Stimulated activated CD4-positive, alpha-beta T cell treated with anti-CD3 and anti-CD28 coated beads, Interleukin-15, amount 100 ng/mL, for 48 hours (primary cell): ENCODE measurements around the gene PXMP4.

Experiments used
- DNase-seq, 2 donors: peaks; one replicate each; pipeline ENCODE4 v3.0.0-alpha.2; 2020; ENCODE audit warnings: low read depth in 2 of 2

Gene PXMP4

DNA sequence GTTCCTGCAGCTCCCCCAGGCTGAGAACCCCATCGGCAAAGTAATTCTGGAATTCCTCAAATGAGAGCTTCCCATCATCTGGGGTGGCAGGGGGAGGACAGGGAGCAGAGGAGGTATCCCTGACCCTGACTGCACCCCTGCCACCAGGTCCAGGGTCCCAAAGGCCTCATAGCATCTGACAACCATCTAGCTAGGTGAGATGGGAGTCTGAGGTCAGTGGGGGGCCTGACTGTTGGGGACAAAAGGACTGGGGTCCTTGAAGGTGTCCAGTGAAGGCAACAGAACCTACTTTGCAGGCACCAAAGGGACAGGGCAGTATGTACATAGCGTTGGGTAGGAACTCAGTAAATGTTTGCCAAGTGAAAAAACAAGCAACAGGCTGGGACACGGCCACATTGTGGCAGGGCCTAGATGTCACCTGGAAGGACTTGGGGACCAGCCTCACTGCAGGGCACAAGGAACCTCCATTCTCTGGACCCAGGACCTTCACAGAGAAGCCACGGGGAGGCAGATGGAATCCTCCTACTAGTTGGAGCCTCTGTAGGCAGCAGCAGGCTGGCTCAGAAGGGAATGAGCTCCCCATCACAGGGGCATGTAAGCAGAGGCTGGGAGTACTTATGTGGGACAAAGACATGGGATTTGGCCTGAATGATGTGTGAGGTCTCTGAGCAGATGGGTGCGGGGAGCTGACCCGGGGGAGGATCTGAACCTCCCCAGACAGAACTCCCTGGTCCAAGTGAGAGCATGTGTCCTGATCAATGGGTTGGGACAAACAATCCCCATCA, 49.2 kb downstream of the PXMP4 start:
- DNase-seq: no peak

DNA sequence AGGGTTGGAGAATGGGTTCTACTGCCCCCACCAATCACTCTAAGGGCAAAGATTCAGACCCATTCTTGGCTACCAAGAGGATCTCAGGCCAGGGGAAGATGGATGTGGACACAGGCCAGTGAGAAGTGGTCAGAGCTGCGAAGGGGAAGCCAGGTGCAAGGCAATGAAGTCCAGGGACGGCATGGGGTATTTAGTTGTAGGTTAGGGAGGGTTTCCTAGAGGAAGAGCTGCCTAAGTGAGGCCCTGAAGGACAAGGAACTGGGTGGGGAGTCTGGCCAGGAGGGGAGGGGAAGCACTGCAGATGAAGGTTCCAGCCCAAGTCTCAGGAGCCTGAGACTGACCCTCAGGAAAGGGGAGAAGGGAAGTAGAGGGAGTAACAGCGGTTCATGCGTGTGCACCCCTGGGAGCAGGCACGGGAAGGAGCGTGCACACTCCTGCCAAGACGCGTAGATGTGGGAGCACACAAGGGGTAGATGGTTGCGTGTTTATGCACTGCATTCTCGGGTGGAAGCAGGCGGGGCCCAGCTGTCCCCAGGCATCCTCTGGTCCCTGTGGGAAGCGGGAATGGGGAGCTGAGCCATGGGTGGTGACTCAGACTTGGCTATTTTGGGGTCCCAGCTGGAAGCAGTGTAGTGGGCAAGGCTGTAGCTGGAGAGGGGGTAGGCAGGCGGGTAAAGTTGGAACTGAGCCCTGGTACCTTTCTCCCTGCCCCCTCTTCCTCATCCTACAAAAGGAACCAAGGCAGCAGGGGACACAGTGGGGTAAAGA, 50.1 kb downstream of the PXMP4 start:
- no peak for DNase-seq

DNA sequence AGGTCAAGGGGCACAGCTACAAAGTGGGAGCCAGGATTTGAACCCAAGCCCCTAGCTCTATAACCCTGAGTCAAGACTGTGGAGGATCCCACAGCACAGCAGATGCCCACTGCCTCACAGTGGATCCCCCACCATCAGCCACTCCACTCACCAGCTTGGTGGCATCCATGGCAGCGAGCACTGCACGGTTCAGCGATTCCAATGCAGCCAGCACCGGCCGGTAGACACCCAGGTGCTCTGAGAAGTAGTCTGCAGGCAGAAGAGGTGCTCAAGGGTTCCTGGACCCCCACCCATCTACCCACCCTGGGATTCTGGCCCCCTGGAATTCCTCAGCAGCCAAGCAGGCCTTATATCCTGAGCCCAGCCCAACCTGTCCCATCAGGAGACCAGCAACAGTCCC, 50.9 kb downstream of the PXMP4 start:
- no peak for DNase-seq

DNA sequence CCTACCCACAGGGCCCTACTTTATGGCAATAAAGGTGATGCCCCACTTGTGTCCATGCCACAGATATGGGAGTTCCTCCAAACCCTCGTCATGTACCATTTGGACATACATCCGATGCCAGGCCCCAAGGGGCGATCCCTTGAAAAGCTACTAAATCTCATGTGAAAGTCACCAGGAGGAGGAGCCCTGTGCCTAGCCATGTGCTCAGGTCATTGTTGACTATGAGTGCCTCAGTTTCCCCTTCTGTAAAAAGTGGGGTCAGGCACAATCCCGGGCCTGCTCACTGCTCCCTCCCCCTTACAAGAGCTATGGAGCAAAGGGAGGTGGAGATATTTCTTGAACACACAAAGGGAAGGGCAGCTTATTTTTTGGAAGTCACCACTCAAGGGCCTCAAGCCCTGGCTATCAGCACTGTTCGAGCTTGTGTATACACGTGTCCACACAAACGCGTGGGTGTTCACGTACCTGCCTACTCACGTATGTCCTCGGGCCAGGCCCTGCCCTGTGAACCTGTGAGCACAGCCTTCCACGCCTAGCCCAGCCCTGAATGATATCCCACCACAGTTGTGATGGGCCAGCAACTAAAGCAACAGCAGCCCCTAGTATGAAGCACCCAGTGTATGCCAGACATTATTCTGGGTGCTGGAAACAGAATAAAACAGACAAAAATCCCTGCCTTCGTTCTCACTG, 51.5 kb downstream of the PXMP4 start:
- DNase-seq: no peak

DNA sequence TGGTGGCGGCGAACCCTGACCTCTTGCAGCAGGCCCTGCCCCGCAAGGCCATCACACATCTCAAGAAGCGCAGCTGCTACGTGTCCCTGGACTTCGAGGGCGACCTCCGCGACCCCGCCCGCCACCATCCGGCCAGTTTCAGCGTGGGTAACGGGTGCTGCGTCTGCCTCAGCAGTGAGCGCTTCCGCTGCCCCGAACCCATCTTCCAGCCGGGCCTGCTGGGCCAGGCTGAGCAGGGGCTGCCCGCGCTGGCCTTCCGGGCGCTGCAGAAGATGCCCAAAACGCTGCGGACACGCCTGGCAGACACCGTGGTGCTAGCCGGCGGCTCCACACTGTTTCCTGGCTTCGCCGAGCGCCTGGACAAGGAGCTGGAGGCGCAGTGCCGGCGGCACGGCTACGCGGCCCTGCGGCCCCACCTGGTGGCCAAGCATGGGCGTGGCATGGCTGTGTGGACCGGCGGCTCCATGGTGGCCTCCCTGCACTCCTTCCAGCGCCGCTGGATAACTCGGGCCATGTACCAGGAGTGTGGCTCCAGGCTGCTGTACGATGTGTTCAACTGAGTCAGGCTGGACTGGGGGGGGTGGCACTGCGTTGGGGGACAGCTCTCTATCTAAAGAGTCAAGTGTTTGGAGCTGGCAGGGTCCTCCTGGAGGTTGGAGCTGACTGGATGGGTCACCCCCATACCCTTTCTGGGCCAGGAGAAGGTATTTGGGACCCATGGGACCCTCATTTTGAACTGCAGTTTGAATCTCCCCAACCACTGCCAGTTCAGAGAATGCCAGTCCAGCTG, 52.2 kb downstream of the PXMP4 start:
- DNase-seq: peak; percentile 55 to 78

DNA sequence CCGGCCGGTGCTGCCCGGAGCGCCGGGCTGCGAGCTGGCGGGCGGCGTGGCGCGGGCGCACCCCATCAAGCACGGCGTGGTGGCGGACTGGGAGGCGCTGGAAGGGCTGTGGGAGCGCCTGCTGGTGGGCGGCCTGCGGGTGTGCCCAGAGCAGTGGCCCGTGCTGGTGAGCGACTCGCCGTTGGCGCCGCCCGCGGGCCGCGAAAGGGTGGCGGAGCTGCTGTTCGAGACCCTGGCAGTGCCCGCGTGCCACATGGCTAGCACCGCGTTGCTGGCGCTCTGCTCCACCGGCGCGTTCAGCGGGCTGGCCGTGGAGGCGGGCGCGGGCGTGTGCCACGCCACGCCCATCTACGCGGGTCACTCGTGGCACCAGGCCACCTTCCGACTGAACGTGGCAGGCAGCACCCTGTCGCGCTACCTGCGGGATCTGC, 52.9 kb downstream of the PXMP4 start:
- no peak for DNase-seq

DNA sequence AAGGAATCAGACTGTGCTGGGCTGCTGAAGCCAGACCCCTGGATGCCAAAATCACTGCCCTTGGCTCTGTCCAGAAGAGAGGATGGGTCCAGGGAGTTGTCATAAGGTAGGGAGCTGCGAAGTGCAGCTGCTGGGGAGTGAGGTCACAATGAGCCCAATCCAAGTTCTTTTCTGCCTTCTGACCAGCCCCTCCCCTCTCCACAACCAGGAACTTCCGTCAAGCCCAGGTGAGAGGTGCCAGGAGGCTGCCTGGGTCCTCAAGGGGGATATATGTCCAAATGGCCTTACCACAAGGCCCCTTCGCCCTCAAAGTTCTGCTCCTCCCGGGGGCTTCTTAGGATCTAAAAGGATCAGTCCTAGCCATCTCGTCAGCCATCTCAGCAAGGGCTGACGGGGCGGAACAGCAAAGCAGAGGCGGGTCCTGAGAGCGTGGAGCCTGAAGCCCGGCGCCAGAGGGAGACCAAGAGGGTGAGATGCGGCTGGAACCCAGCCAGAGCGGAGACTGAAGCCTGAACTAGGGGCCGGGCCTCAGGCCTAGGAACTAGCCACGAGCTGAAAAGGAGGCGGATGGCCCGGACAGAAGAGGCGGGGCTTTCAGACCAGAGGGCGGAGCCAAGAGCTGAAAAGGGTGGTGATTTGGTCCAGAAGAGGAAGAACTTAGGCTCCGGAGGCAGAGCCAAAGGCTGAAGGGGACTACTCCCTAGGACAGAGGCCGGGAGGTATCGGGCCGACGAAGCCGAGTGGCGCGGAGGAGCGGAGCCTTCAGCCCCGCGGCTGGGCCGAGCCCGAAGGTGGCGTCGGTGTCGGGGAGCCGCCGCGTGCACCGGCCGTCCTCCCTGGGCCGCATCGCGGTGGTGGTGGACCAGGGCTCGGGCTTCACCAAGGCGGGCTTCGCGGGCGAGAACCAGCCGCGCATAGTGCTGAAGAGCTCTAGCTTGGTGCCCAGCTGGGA, 53.5 kb downstream of the PXMP4 start, which contains the start of gene ACTL10:
ACTL10 (plus strand) TSS at position 651 of the 952 bp plus-strand sequence. CDS start 555 bp downstream, outside the sequence.
- DNase-seq: peak; percentile 77 to 85

DNA sequence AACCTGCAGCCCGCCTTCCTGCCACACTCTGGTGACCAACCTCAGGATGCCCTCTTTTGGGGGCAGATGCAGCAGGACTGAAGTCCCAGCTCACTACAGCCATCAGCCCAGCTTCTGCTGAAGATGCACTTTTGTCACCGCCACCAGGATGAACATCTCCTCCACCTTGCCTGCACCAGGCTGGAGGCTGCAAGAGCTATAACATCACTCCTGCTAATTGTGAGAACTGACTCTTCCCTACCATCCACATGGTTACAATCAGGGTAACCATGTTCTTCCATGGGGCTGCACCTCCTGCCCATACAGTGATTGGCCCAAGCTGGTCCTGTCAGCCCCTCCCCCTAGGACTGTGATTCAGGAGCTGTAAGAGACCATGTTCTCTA, 55.4 kb downstream of the PXMP4 start:
- DNase-seq: no peak

DNA sequence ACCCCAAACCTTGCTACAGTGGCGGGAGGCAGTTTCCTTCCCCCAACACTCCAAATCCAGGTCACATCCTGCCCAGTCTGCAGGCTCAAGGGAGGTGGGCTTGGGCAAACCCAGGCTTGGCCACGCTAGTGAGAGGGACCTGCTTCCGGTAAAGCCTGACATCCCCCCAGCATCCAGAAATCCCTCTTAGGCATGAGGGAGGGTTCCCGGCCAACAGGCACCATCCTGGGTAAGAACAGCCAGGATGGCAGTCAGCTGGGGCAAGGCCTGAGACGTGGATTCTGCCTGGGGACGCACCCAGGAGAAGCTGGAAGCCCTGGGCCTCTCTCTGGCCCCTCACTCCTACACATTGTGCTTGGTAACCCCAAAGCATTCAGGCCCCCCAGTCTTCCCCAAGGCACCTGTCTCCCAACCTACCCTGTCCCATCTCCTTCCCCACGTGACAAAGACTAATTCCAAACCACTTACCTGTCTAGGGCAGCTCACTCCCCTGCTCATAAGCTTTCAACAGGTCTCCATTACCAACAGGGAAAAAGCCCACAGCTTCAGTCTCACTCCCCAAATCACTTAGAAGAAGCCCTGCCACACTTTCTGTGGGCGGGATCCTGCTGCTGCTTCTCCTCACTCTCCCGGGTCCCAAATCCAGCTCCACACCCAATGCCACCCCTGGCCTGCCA, 55.9 kb downstream of the PXMP4 start:
- DNase-seq: no peak

DNA sequence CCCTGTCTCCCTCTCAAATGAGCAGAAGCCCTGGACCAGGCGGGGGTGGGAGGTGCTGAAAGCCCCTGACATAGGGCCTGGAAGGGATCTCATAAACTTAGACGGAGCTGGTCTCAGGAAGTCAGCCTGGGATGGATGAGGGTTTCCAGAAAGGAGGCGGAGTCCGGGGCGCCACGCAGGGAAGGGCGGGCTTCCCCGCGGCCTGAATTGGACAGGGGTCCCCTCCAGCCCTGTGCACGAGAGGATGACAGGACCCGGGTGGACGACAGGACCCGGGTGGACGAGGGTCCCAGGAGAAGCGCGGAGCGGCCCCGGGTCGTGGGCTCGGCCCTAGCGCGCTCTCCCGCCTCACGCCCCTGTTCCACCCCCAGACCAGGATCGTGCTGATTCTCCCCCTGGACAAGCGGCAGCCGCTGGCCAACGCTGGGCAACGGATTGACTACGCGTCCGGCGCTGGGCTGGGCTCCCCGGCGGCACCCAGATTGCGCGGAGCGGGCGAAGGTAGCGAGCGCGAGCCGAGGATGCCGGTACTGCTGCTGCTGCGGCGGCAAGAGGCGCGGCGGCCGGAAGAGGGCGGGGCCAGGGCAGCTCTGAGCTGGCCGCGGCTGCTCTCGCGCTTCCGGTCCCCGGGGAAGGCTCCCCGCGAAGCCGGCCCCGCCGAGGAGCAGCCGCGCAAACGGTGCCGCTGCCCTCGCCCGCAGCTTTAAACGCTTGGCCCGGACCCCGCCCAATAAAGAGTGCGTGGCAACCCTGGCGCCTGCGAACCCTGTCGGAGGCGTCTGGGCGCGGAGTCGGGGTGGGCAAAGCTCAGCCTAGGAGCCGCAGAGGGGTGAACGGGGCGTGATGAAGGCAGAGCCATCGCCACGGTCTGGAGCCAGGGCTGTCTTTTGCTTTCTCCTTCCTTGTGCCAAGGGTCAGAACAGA, 56.7 kb downstream of the PXMP4 start:
- DNase-seq: peak; percentile 68 to 84

DNA sequence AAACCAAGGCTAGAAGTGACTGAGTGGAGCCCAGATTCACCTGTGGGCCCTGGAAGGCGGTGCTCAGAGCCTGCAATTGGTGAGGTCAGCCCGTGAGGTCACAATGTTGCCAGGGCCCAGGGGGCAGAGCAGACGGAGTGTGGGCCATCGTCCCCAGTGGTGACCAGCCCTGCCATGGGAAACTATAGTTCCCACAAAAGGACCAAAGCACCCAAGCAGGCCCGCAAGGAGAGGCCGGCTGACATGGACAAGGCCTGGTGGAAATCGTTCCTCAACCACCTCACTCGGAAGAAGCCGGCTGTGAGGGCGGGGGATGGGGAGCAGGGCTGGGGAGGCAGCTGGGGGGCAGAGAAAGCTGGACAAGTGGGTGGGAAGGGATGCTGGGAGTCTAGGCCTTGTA, 57.9 kb downstream of the PXMP4 start, which contains the start of gene C20orf144:
C20orf144 (plus strand) TSS at position 156 of the 400 bp plus-strand sequence; CDS start at position 175, 19 bp downstream.
- no peak for DNase-seq

DNA sequence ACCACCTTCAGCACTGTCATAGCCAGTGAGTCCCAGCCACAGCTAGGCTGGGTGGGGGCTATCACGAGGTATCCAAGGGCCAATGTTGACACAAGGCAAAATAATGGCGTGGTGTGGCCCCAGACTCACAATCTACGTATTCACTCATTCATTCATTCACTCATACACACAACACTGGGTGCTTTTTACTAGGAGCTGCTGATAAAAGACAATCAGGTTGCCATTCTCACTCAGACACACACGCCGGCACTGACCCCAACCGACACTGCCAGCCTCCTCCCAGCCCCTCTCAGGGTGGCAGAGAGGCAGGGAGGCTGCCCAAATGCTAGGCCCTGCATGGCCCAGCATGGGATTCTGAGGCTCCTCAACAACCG, 59.4 kb downstream of the PXMP4 start:
- DNase-seq: no peak

DNA sequence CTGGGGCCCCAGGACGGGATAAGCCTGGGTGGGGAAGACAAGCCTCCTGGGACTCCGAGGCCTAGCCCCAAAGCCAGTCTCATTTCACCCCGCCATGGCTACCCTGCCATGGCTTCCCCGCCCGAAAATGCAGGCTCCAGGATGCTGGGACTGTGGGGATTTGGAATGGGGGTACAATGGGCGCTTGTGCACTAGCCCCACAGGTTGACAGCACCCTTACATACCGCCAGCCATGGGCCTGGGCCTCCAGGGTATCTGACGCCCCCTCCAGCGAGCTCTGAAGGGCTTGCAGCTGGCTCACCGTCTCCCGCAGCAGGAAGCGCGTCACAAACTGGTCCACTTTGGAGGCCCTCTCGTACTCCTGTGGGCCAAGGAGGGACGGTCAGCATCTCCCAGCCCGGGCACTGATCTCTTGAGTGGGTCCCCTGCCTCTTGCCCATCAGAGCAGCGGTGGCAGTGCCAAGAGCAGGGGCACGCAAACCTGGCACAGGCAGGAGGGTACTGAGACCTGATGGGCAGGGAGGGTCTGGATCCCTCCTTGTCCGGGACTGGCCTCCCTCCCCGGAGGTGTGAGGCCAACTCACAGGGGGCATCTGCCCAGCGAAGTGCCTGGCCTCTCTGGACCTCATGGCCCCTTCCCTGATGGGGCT, 60.0 kb downstream of the PXMP4 start:
- no peak for DNase-seq

DNA sequence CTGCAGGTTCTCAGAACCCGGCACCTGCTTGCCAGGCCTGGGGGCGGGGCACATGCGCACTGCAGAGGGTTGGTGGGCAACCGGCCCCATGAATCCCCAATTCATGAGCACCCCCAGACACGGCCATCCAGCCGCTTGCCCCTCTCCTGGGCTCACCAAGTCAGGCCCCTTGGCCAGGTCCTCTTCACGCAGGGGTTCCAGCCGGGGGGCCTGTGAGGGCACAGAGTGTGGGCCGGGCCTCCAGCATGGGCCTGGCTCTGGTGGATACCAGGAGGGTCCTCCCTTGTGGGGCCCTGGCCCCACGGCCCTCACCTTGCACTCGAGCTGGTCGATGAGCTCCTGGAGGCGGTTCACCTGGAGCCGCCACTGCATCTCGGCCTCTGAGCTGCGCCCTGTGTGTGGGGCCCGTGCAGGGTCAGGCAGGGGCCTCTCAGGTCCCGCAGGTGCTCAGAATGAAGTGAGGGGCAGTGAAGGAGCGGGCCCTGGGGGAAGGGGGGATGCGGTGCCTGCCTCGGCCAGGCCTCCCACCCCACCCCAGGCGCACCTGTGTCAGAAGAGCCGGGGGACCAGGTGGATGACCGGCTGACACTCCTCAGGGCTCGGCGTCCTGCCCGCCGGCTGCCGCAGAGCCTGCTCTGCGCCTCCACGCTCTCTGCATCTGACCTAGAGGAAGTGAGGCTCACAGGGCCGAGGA, 60.6 kb downstream of the PXMP4 start:
- DNase-seq: no peak

DNA sequence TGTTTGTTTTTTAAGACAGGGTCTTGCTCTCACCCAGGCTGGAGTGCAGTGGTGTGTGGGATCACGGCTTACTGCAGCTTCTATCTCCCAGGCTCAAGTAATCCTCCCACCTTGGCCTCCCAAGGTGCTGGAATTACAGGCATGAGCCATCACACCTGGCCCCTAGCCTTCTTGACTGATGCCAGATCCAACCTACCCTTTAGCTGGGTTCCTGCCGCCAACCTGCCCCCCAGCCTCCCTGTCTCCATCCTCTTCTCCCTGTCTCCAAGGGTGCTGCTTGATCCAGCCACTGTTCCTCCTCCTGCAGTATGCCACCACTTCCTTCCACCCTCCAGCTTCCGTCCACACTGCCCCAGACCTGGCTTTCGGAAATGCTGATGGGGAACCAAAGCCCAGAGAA, 61.2 kb downstream of the PXMP4 start:
- DNase-seq: no peak

DNA sequence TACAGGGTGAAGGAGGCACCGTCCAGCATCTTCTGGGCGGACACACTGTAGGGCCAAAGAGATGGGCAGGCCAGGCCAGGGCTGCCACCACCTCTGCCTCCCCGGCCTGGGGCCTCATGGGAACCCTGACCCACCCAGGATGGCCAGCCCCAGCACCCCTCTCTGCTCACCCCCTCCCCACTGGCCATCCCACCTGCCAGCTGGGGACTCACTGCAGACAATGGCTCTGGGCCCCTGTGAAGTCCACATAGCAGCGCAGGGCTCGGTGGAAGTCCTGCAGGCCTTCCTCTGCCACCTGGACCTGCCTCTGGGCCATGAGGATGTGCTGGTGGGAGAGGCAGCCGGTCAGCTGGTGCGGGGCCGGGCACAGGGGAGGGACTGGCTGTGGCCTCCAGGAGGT, 61.6 kb downstream of the PXMP4 start:
- DNase-seq: no peak

DNA sequence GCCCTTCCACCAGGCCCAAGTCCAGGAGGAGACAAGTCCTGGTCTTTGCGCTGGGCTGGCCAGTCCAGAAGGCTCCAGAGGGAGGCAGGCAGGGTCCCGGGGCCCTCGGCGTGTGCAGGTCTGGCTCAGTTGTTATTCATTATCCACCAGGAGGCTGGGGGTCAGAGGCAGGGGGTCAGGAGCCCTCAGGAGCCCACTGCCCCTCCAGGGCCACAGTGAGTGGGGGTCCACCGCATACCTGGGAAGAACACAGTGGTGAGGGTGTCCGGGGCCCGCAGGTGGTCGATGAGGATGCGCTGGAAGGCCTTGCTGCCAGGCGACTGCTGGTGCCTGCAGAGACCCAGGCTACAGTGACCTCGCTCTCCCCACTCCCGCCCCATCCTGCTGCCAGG, 62.4 kb downstream of the PXMP4 start:
- DNase-seq: no peak
